HEK293 (cell line): Measurements from ENCODE around the gene GALNT4.

Experiments
- CTCF ChIA-PET: fragments of 350-600 bp; formaldehyde crosslinking; extraction: SDS; loops from one replicate; lab custom pipeline; 2021; ENCODE audit warnings: antibody characterized with exemption; lab: Yijun Ruan, JAX
- POLR2A ChIA-PET: fragments of 300-600 bp; formaldehyde crosslinking; extraction: SDS; loops from one replicate; lab custom pipeline; 2020; ENCODE audit warnings: antibody characterized with exemption, inconsistent platforms; lab: Yijun Ruan, JAX
- H3K27ac ChIP-seq: fragments of 200-500 bp; sonication (Bioruptor generic); 2 replicates; pipeline ENCODE4 v1.5.1; 2014; ENCODE audit warnings: low read depth, low read length, control low read depth, inconsistent platforms; ENCODE audit errors: extremely low read depth
- H3K36me3 ChIP-seq, 2 experiments: fragments of 200-500 bp in 1 of 2; sonication (Bioruptor generic) in 1 of 2; 1 replicate in 1 of 2; 2 replicates in 1 of 2; pipeline ENCODE4 v1.5.1; 2014 to 2017; ENCODE audit warnings: inconsistent platforms in 2 of 2, low read length in 2 of 2; ENCODE audit not compliant: control insufficient read depth in 2 of 2, insufficient read depth in 1 of 2
- H3K4me1 ChIP-seq: fragments of 200-500 bp; sonication (Bioruptor generic); 2 replicates; pipeline ENCODE4 v1.5.1; 2014; ENCODE audit warnings: mild to moderate bottlenecking, low read length, inconsistent platforms; ENCODE audit not compliant: control insufficient read depth, insufficient read depth
- H3K4me3 ChIP-seq: 2 replicates; pipeline ENCODE4 v1.5.1; 2011; ENCODE audit warnings: low read depth, mild to moderate bottlenecking, control low read depth, low read length, moderate library complexity
- H3K9me3 ChIP-seq: fragments of 200-500 bp; sonication (Bioruptor generic); 2 replicates; pipeline ENCODE4 v1.5.1; 2014; ENCODE audit warnings: low read depth, low read length, inconsistent platforms; ENCODE audit not compliant: control insufficient read depth, insufficient read depth
- EGR2 ChIP-seq: fragments of 450-650 bp; formaldehyde crosslinking; IDR thresholded peaks from 2 replicates; pipeline ENCODE4 v1.5.1; 2016; ENCODE audit warnings: low read depth, missing biosample characterization, missing genetic modification characterization
- KLF1 ChIP-seq: fragments of 450-650 bp; formaldehyde crosslinking; IDR thresholded peaks from 2 replicates; pipeline ENCODE4 v1.5.1; 2016; ENCODE audit warnings: missing biosample characterization, missing genetic modification characterization
- KLF9 ChIP-seq: fragments of 450-650 bp; formaldehyde crosslinking; IDR thresholded peaks from 2 replicates; pipeline ENCODE4 v1.5.1; 2016; ENCODE audit warnings: missing biosample characterization, missing genetic modification characterization, low read depth
- ZFHX2 ChIP-seq: fragments of 450-650 bp; formaldehyde crosslinking; conservative IDR thresholded peaks from 2 replicates; pipeline ENCODE4 v1.5.1; 2016; ENCODE audit warnings: missing biosample characterization, missing genetic modification characterization
- ZIC2 ChIP-seq: fragments of 450-650 bp; formaldehyde crosslinking; IDR thresholded peaks from 2 replicates; pipeline ENCODE4 v1.5.1; 2016; ENCODE audit warnings: missing biosample characterization, missing genetic modification characterization
- ZNF174 ChIP-seq: fragments of 450-650 bp; formaldehyde crosslinking; IDR thresholded peaks from 2 replicates; pipeline ENCODE4 v1.5.0; 2017; ENCODE audit warnings: missing biosample characterization, mild to moderate bottlenecking, missing genetic modification characterization
- ZNF175 ChIP-seq: fragments of 450-650 bp; formaldehyde crosslinking; IDR thresholded peaks from 2 replicates; pipeline ENCODE4 v1.5.1; 2016; ENCODE audit warnings: missing biosample characterization, missing genetic modification characterization
- ZNF2 ChIP-seq: fragments of 450-650 bp; formaldehyde crosslinking; IDR thresholded peaks from 2 replicates; pipeline ENCODE4 v1.5.1; 2016; ENCODE audit warnings: missing biosample characterization, missing genetic modification characterization
- ZNF311 ChIP-seq: fragments of 450-650 bp; formaldehyde crosslinking; IDR thresholded peaks from 2 replicates; pipeline ENCODE4 v1.5.1; 2017; ENCODE audit warnings: missing biosample characterization, missing genetic modification characterization, borderline replicate concordance
- ZNF391 ChIP-seq: fragments of 450-650 bp; formaldehyde crosslinking; IDR thresholded peaks from 2 replicates; pipeline ENCODE4 v1.5.1; 2016; ENCODE audit warnings: low read depth, missing biosample characterization, missing genetic modification characterization, borderline replicate concordance
- ZNF561 ChIP-seq: fragments of 450-650 bp; IDR thresholded peaks from 2 replicates; pipeline ENCODE4 v1.5.1; 2018; ENCODE audit warnings: missing biosample characterization, missing genetic modification characterization, borderline replicate concordance
- ZNF621 ChIP-seq: fragments of 450-650 bp; formaldehyde crosslinking; IDR thresholded peaks from 2 replicates; pipeline ENCODE4 v1.5.1; 2017; ENCODE audit warnings: missing biosample characterization, missing genetic modification characterization
- ZNF776 ChIP-seq: fragments of 450-650 bp; formaldehyde crosslinking; IDR thresholded peaks from 2 replicates; pipeline ENCODE4 v1.5.0; 2017; ENCODE audit warnings: missing biosample characterization, missing genetic modification characterization, borderline replicate concordance
- ZNF792 ChIP-seq: fragments of 450-650 bp; formaldehyde crosslinking; IDR thresholded peaks from 2 replicates; pipeline ENCODE4 v1.5.1; 2016; ENCODE audit warnings: missing biosample characterization, missing genetic modification characterization
- ZNF843 ChIP-seq: fragments of 450-650 bp; formaldehyde crosslinking; IDR thresholded peaks from 2 replicates; pipeline ENCODE4 v1.5.1; 2016; ENCODE audit warnings: missing biosample characterization, missing genetic modification characterization
- ZXDB ChIP-seq: fragments of 450-650 bp; formaldehyde crosslinking; IDR thresholded peaks from 2 replicates; pipeline ENCODE4 v1.5.1; 2016; ENCODE audit warnings: missing biosample characterization, missing genetic modification characterization
- TF ChIP-seq, protein P1 (sequence below): fragments of 450-650 bp; formaldehyde crosslinking; IDR thresholded peaks from 2 replicates; pipeline ENCODE4 v1.5.1; 2016; ENCODE audit warnings: missing biosample characterization, missing genetic modification characterization
- TF ChIP-seq, protein P2 (sequence below): fragments of 450-650 bp; formaldehyde crosslinking; IDR thresholded peaks from 2 replicates; pipeline ENCODE4 v1.5.1; 2016; ENCODE audit warnings: missing biosample characterization, missing genetic modification characterization
- TF ChIP-seq, protein P3 (sequence below): fragments of 450-650 bp; formaldehyde crosslinking; IDR thresholded peaks from 2 replicates; pipeline ENCODE4 v1.5.1; 2016; ENCODE audit warnings: missing biosample characterization, missing genetic modification characterization

Gene GALNT4

DNA sequence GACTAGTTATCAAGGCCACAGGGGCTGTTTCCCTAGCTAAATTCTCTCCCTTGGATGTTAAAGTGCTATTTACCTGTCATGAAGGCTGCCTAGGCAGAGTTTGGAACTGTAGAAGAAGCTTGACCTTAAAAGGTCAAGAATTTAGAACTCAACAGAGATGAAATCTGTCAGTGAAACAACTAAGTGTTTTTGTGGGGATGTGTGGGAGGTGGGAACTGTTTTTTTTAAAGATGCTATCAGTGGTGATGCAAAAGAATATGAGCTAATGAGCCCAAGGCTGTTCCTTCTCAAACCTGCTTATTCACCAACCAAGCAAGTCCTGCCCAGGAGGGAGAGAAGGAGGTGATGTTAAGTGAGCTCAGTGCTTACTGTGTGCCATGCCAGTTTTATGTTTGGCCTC lies 42.0 kb upstream of the GALNT4 start:
- Histone ChIP-seq H3K4me1 (no peaks in the 10 kb centered on the region), H3K27ac (no peak overlapping the region), H3K9me3 (no peaks in the 10 kb centered on the region; the same call in 1 of the 2 replicates), H3K4me3 (no peak overlapping the region), H3K36me3 (no peaks in the 10 kb centered on the region)
- ChIA-PET POLR2A (no interaction called here), CTCF (interaction anchor here (0.7 to 1.5 kb wide), 2 partner anchors 23 to 1342 kb away, joined by 3 read pairs; no protein-coding TSS in a partner anchor)
- no peak for TF ChIP-seq ZNF174 (tag by site-specific recombination)
- peak; percentile 43; the same call in 1 of the 2 replicates for TF ChIP-seq ZFHX2 (tag by site-specific recombination)
- TF ChIP-seq ZXDB (tag by site-specific recombination): no peak
- TF ChIP-seq ZNF311 (tag by site-specific recombination): no peak
- TF ChIP-seq ZNF776: no peak
- no peak for TF ChIP-seq ZIC2 (tag by site-specific recombination)
- no peak for TF ChIP-seq KLF9 (tag by site-specific recombination)
- 0 out of 2 replicates have a peak, but pooled peaks have one; percentile 15 for TF ChIP-seq ZNF843
- TF ChIP-seq ZNF792 (tag by site-specific recombination): no peak
- TF ChIP-seq, protein P1, sequence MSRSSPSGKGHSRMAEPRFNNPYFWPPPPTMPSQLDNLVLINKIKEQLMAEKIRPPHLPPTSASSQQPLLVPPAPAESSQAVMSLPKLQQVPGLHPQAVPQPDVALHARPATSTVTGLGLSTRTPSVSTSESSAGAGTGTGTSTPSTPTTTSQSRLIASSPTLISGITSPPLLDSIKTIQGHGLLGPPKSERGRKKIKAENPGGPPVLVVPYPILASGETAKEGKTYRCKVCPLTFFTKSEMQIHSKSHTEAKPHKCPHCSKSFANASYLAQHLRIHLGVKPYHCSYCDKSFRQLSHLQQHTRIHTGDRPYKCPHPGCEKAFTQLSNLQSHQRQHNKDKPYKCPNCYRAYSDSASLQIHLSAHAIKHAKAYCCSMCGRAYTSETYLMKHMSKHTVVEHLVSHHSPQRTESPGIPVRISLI: no peak
- TF ChIP-seq, protein P2, sequence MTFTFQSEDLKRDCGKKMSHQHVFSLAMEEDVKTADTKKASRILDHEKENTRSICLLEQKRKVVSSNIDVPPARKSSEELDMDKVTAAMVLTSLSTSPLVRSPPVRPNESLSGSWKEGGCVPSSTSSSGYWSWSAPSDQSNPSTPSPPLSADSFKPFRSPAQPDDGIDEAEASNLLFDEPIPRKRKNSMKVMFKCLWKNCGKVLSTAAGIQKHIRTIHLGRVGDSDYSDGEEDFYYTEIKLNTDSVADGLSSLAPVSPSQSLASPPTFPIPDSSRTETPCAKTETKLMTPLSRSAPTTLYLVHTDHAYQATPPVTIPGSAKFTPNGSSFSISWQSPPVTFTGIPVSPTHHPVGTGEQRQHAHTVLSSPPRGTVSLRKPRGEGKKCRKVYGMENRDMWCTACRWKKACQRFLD (tag by site-specific recombination): no peak
- TF ChIP-seq EGR2 (tag by site-specific recombination): peak; percentile 66
- TF ChIP-seq ZNF175 (tag by site-specific recombination): no peak
- no peak for TF ChIP-seq ZNF561 (tag by site-specific recombination)

DNA sequence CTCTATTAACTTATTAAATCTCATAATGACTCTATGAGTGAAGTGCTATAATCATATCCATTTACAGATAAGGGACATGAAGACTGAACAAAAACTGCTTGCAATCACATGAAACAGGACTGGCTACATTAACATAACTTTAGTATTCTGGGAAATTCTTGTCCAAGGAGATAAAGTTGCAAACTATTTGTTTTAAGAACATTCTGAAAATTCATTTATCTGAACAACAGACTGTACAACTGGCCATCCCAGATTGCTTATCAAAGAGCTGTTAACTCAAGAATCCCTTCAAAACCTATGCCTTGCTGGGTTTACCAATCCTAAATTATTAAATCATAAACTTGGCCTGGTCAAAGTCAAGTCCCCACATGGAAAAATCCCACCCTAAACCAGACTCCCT lies 40.4 kb upstream of the GALNT4 start:
- Histone ChIP-seq H3K4me3 (no peak overlapping the region), H3K27ac (no peak overlapping the region), H3K9me3 (no peaks in the 10 kb centered on the region; the same call in 1 of the 2 replicates), H3K36me3 (no peaks in the 10 kb centered on the region), H3K4me1 (no peaks in the 10 kb centered on the region)
- CTCF ChIA-PET: interaction anchor here (0.6 kb wide), 1 partner anchor 101 kb away, joined by 3 read pairs; no protein-coding TSS in a partner anchor
- TF ChIP-seq, protein P3, sequence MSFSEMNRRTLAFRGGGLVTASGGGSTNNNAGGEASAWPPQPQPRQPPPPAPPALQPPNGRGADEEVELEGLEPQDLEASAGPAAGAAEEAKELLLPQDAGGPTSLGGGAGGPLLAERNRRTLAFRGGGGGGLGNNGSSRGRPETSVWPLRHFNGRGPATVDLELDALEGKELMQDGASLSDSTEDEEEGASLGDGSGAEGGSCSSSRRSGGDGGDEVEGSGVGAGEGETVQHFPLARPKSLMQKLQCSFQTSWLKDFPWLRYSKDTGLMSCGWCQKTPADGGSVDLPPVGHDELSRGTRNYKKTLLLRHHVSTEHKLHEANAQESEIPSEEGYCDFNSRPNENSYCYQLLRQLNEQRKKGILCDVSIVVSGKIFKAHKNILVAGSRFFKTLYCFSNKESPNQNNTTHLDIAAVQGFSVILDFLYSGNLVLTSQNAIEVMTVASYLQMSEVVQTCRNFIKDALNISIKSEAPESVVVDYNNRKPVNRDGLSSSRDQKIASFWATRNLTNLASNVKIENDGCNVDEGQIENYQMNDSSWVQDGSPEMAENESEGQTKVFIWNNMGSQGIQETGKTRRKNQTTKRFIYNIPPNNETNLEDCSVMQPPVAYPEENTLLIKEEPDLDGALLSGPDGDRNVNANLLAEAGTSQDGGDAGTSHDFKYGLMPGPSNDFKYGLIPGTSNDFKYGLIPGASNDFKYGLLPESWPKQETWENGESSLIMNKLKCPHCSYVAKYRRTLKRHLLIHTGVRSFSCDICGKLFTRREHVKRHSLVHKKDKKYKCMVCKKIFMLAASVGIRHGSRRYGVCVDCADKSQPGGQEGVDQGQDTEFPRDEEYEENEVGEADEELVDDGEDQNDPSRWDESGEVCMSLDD: no peak
- TF ChIP-seq KLF1 (tag by site-specific recombination) (no peak), ZNF2 (no peak), ZNF391 (tag by site-specific recombination) (no peak), ZNF621 (tag by site-specific recombination) (no peak)
- POLR2A ChIA-PET: no interaction called here
